HEK293 (cell line): ENCODE data around the gene MTARC1.
A peak's percentile ranks its signal among the peaks of the same experiment; 100 is the strongest.

Experiments
- CTCF ChIA-PET: fragments of 350-600 bp; formaldehyde crosslinking; extraction: SDS; loops from one replicate; lab custom pipeline; 2021; ENCODE audit warnings: antibody characterized with exemption; lab: Yijun Ruan, JAX
- POLR2A ChIA-PET: fragments of 300-600 bp; formaldehyde crosslinking; extraction: SDS; loops from one replicate; lab custom pipeline; 2020; ENCODE audit warnings: antibody characterized with exemption, inconsistent platforms; lab: Yijun Ruan, JAX
- H3K27ac ChIP-seq: fragments of 200-500 bp; sonication (Bioruptor generic); 2 replicates; pipeline ENCODE4 v1.5.1; 2014; ENCODE audit warnings: low read depth, low read length, control low read depth, inconsistent platforms; ENCODE audit errors: extremely low read depth
- H3K36me3 ChIP-seq, 2 experiments: fragments of 200-500 bp in 1 of 2; sonication (Bioruptor generic) in 1 of 2; 1 replicate in 1 of 2; 2 replicates in 1 of 2; pipeline ENCODE4 v1.5.1; 2014 to 2017; ENCODE audit warnings: inconsistent platforms in 2 of 2, low read length in 2 of 2; ENCODE audit not compliant: control insufficient read depth in 2 of 2, insufficient read depth in 1 of 2
- H3K4me1 ChIP-seq: fragments of 200-500 bp; sonication (Bioruptor generic); 2 replicates; pipeline ENCODE4 v1.5.1; 2014; ENCODE audit warnings: mild to moderate bottlenecking, low read length, inconsistent platforms; ENCODE audit not compliant: control insufficient read depth, insufficient read depth
- H3K4me3 ChIP-seq: 2 replicates; pipeline ENCODE4 v1.5.1; 2011; ENCODE audit warnings: low read depth, mild to moderate bottlenecking, control low read depth, low read length, moderate library complexity
- H3K9me3 ChIP-seq: fragments of 200-500 bp; sonication (Bioruptor generic); 2 replicates; pipeline ENCODE4 v1.5.1; 2014; ENCODE audit warnings: low read depth, low read length, inconsistent platforms; ENCODE audit not compliant: control insufficient read depth, insufficient read depth
- GLI2 ChIP-seq: fragments of 450-650 bp; formaldehyde crosslinking; IDR thresholded peaks from 2 replicates; pipeline ENCODE4; 2017; ENCODE audit warnings: missing biosample characterization, missing genetic modification characterization, low read depth, borderline replicate concordance
- GLIS2 ChIP-seq: fragments of 450-650 bp; formaldehyde crosslinking; IDR thresholded peaks from 2 replicates; pipeline ENCODE4 v1.5.1; 2016; ENCODE audit warnings: missing biosample characterization, missing genetic modification characterization
- SALL2 ChIP-seq: fragments of 450-650 bp; formaldehyde crosslinking; IDR thresholded peaks from 2 replicates; pipeline ENCODE4 v1.5.0; 2017; ENCODE audit warnings: missing biosample characterization, mild to moderate bottlenecking, missing genetic modification characterization, borderline replicate concordance
- ZBTB6 ChIP-seq: fragments of 450-650 bp; formaldehyde crosslinking; IDR thresholded peaks from 2 replicates; pipeline ENCODE4 v1.5.1; 2017; ENCODE audit warnings: missing biosample characterization, missing genetic modification characterization
- ZNF10 ChIP-seq: fragments of 450-650 bp; formaldehyde crosslinking; IDR thresholded peaks from 2 replicates; pipeline ENCODE4 v1.5.1; 2017; ENCODE audit warnings: missing biosample characterization, missing genetic modification characterization
- ZNF473 ChIP-seq: fragments of 450-650 bp; formaldehyde crosslinking; IDR thresholded peaks from 2 replicates; pipeline ENCODE4 v1.5.1; 2017; ENCODE audit warnings: missing biosample characterization, missing genetic modification characterization
- ZNF76 ChIP-seq: fragments of 450-650 bp; formaldehyde crosslinking; IDR thresholded peaks from 2 replicates; pipeline ENCODE4; 2016; ENCODE audit warnings: low read depth, missing biosample characterization, missing genetic modification characterization, borderline replicate concordance
- TF ChIP-seq, protein P1 (sequence below): fragments of 450-650 bp; formaldehyde crosslinking; IDR thresholded peaks from 2 replicates; pipeline ENCODE4 v1.5.1; 2017; ENCODE audit warnings: missing biosample characterization, missing genetic modification characterization
- TF ChIP-seq, protein P2 (sequence below): fragments of 450-650 bp; IDR thresholded peaks from 2 replicates; pipeline ENCODE4 v1.5.1; 2018; ENCODE audit warnings: missing biosample characterization, mild to moderate bottlenecking, missing genetic modification characterization

Gene MTARC1

DNA sequence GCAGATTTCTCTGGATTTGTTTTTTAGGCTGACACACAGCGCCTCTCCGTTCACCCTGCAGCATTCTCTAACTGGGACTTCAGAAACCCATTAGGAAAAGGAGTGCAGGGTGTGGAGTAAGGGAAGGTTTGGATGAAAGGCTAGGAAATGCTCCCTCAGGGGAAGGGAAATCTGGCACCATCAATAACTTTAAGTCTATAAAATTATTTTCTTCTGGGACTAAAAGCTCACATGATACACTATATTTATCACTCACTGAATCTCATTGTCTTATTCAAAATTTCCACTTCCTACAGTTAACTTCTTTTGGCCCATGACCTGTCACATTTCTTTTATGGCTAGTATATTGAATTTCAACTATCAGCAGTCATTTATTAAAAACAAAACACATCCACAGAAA is 46.7 kb downstream of the MTARC1 start:
- no peaks in the 10 kb centered on the region for H3K9me3 ChIP-seq
- POLR2A ChIA-PET: no interaction called here
- H3K27ac ChIP-seq: no peak overlapping the region
- CTCF ChIA-PET: interaction anchor here (0.6 kb wide), 1 partner anchor 41 kb away, joined by 4 read pairs; no protein-coding TSS in a partner anchor
- H3K4me3 ChIP-seq: no peak overlapping the region
- H3K4me1 ChIP-seq: no peaks in the 10 kb centered on the region
- no peaks in the 10 kb centered on the region for H3K36me3 ChIP-seq
- TF ChIP-seq ZNF76 (tag by site-specific recombination): no peak
- TF ChIP-seq, protein P1, sequence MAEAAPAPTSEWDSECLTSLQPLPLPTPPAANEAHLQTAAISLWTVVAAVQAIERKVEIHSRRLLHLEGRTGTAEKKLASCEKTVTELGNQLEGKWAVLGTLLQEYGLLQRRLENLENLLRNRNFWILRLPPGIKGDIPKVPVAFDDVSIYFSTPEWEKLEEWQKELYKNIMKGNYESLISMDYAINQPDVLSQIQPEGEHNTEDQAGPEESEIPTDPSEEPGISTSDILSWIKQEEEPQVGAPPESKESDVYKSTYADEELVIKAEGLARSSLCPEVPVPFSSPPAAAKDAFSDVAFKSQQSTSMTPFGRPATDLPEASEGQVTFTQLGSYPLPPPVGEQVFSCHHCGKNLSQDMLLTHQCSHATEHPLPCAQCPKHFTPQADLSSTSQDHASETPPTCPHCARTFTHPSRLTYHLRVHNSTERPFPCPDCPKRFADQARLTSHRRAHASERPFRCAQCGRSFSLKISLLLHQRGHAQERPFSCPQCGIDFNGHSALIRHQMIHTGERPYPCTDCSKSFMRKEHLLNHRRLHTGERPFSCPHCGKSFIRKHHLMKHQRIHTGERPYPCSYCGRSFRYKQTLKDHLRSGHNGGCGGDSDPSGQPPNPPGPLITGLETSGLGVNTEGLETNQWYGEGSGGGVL: no peak

DNA sequence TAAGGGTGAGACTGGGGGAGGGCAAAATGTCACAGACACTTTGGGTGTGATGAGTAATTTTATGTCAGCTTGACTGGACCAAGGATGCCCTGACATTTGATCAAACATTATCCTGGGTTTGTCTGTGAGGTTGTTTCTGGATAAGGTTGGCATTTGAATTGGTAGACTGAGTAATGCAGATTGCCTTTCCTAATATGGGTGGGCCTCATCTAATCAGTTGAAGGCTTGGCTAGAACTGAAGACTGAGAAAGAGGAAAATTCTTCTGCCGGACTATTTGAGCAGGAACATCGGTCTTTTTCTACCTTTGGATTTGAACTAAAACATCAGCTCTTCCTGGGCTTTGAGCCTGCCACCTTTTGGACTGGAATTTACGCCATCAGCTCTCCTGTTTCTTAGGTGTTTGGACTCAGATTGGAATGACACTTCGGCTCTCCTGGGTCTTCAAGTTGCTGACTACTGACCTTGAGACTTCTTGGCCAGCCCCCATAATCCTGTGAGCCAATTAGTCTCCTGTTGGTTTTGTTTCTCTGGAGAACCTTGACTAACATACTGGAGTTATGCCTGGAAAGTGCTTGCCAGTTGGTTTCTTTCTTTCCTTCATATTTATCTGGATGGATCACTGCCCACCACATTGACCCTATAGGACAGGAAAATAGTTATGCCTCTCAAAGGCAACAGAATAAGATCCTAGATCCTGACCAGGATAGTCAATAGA is 47.6 kb downstream of the MTARC1 start:
- H3K27ac ChIP-seq: no peak overlapping the region
- CTCF ChIA-PET: interaction anchor here (0.6 kb wide), 1 partner anchor 41 kb away, joined by 4 read pairs; no protein-coding TSS in a partner anchor
- TF ChIP-seq, protein P2, sequence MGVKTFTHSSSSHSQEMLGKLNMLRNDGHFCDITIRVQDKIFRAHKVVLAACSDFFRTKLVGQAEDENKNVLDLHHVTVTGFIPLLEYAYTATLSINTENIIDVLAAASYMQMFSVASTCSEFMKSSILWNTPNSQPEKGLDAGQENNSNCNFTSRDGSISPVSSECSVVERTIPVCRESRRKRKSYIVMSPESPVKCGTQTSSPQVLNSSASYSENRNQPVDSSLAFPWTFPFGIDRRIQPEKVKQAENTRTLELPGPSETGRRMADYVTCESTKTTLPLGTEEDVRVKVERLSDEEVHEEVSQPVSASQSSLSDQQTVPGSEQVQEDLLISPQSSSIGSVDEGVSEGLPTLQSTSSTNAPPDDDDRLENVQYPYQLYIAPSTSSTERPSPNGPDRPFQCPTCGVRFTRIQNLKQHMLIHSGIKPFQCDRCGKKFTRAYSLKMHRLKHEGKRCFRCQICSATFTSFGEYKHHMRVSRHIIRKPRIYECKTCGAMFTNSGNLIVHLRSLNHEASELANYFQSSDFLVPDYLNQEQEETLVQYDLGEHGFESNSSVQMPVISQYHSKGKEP (tag by site-specific recombination): no peak
- TF ChIP-seq ZNF10 (peak; percentile 99), SALL2 (tag by site-specific recombination) (no peak), ZNF473 (tag by site-specific recombination) (no peak), ZBTB6 (tag by site-specific recombination) (no peak), GLIS2 (tag by site-specific recombination) (no peak), GLI2 (no peak)
- no peaks in the 10 kb centered on the region for H3K9me3 ChIP-seq
- no peak overlapping the region for H3K4me3 ChIP-seq
- POLR2A ChIA-PET: no interaction called here
- H3K4me1 ChIP-seq: no peaks in the 10 kb centered on the region
- no peaks in the 10 kb centered on the region for H3K36me3 ChIP-seq
